ENCODE data around the gene MAP6.

DNA sequence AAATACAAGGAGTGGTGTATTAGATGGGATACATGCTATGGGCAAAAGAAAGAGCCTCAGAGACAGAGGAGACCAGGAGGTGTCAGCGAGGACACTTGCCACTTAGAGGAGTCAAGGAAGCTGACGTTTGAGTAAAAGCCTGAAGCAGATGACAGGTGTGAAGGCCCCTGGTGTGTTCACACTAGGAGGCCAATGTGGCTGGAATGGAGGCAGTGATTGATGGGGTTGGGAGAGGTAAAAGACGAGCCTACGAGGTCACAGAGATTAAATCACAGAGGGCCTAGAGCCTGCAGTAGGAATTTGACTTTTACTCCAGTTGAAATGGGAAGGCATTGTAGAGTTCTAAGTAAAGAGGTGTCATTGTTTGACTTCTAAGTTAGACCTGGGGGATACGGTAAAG is 131.1 kb downstream of the MAP6 start:
- TF ChIP-seq, protein P1, sequence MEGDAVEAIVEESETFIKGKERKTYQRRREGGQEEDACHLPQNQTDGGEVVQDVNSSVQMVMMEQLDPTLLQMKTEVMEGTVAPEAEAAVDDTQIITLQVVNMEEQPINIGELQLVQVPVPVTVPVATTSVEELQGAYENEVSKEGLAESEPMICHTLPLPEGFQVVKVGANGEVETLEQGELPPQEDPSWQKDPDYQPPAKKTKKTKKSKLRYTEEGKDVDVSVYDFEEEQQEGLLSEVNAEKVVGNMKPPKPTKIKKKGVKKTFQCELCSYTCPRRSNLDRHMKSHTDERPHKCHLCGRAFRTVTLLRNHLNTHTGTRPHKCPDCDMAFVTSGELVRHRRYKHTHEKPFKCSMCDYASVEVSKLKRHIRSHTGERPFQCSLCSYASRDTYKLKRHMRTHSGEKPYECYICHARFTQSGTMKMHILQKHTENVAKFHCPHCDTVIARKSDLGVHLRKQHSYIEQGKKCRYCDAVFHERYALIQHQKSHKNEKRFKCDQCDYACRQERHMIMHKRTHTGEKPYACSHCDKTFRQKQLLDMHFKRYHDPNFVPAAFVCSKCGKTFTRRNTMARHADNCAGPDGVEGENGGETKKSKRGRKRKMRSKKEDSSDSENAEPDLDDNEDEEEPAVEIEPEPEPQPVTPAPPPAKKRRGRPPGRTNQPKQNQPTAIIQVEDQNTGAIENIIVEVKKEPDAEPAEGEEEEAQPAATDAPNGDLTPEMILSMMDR (IDR thresholded peaks at IDR 0.05): no peak
- no peak for TF ChIP-seq POLR2A (IDR thresholded peaks at IDR 0.05)
- TF ChIP-seq EP300 (IDR thresholded peaks at IDR 0.05): no peak

Data from tibial nerve (tissue), 4 donors.